Stimulated activated CD8-positive, alpha-beta memory T cell treated with anti-CD3 and anti-CD28 coated beads, Interleukin-7, amount 100 ng/mL, for 48 hours (primary cell): ENCODE data around the gene TMEM8B.
A peak's percentile ranks its signal among the peaks of the same experiment; 100 is the strongest.
"Not testable (repeated sequence)": the region's sequence is repeated elsewhere in the genome, so short reads cannot be mapped to it uniquely, and the experiment has no call there.

ENCODE experiments used
- DNase-seq, 2 donors: peaks; one replicate each; pipeline ENCODE4 v3.0.0-alpha.2; 2020; ENCODE audit warnings: low read depth in 1 of 2; ENCODE audit errors: extremely low read depth in 1 of 2

Gene TMEM8B

GRCh38 chr9:35861161-35861897, 32.3 kb downstream of the TMEM8B start:
- DNase-seq, result no peak

DNA sequence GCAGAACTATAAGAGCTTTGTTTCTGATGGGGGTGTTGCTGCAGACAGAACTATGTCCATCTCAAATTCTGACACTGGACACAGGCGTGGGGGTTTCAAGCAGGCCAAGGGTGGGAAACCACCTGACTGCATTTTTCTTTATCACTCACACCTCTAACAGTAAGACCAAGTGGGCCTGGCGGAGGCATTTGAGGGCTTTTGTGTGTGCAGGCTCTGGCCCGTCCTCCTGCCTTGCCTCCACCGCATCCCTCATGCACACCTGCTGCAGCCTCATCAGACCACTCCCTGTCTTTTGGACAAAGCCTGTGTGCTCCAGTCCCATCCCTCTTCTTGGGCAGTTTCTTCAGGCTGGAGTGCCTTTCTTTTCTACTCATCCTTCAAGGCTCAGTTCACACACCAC, 33.3 kb downstream of the TMEM8B start:
- no peak for DNase-seq

GRCh38 chr9:35863583-35863982, 34.6 kb downstream of the TMEM8B start:
- no peak for DNase-seq

DNA sequence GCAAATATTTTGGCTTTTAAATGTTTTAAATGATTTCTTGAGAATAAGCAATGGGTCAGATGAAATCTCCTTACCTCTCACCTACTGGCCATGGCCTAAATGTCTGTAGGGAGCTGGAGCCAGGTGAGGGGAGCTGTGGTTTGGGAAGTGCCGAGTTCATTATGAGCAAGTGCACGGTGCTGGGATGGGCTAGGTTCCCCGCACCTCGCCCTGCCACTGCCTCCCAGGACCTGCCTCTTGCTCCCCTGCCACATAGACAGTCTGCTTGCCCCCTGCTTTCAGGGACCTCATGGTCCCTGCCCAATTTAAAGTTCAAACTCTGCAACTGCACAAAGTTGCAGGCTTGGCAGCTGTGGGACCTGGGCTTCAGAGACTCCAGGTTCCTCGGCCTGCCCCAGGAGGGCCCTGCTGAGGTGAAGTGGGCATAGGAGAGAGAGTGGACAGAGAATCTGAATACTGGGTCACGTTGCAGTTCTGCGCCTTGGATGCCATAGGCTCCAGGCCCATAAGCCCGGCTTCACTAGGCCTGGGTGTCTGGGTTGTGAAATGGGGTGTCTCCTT, 35.7 kb downstream of the TMEM8B start:
- DNase-seq, result no peak

- no peak for DNase-seq
Observed at GRCh38 chr9:35867538-35867937, 38.5 kb downstream of the TMEM8B start.

DNA sequence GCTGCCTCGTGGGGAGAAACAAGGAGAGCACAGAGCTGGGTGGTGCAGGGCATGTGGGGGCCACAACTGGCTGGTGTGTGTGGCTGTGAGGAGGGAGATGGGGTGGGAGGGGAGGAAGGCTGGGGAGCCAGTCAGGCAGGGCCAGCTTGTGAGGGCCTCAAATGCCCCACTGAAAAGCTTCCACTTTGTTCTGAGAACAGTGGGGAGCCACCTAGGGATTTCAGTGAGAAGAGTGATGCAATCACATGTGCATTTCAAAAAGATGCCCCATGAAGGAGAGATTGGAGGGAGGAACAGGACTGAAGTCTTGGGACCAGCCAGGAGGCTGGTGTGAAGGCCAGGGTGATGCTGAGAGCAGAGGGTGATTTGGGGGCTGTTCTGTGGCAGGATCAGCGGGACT, 39.9 kb downstream of the TMEM8B start:
- DNase-seq, result no peak

GRCh38 chr9:35869621-35870216, 40.7 kb downstream of the TMEM8B start:
- DNase-seq, result no peak

DNA sequence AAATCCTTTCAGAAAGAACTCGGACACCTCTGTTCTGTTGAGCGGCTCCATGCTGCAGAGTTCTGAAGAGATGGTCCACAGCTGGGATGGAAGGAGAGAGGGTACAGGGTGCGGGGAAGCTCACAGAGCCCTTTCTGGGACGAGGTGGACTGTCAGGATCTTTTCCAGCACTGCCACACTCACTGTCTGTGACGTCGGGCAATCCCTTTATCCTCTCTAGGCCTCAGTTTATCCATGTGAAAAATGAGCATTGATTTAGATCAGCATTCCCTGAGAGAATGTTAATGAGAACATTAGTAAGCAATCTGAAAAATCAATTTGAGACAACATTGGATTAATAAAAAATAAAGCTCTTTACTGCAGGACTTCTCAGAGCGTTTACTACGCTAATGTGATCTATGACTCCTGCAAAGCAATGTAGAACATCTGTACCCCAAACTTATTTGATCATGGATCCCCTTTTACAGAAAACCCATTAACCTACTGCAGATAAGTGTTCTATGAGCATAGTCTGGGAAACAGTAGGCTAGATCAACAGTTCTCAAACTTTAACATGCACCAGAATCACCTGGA, 41.4 kb downstream of the TMEM8B start, which contains the start of gene OR13J1:
TSS of gene OR13J1 (minus strand) at position 51 of the 573 bp plus-strand sequence. CDS start at position 51, 0 bp downstream.
- DNase-seq, result no peak

- no peak for DNase-seq
Observed at GRCh38 chr9:35871545-35871944, 42.5 kb downstream of the TMEM8B start.

DNA sequence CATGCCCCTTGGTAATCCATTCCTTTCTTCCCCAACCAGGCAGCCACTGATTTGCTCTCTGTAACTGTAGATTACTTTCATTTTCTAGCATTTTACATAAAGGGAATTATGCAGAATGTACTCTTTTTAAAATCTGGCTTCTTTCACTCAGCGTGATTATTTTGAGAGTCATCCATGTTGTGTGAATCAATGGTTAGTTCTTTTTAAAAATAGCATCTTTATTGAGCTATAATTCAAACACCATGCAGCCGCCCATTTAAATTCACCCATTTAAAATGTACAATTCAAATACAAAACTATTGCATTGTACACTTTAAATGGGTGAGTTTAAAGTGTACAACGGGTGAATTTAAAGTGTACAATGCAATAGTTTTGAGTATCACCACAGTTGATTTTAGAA, 43.5 kb downstream of the TMEM8B start:
- DNase-seq, result no peak

GRCh38 chr9:35882263-35882848, 53.3 kb downstream of the TMEM8B start:
- peak; percentile 41 to 57 for DNase-seq

- no peak for DNase-seq
Observed at GRCh38 chr9:35882996-35883395, 54.0 kb downstream of the TMEM8B start.

DNA sequence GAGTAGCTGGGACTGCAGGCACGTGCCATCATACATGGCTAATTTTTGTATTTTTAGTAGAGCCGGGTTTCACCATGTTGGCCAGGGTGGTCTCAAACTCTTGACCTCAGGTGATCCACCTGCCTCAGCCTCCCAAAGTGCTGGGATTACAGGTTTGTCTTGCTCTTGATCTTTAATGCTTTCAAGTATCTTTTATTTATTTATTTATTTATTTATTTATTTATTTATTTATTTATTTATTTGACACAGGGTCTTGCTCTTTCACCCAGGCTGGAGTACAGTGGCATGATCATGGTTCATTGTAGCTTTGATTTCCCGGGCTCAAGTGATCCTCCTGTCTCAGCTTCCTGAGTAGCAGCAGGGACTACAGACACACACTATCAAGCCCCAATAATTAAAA, 55.9 kb downstream of the TMEM8B start:
- DNase-seq, result not testable (repeated sequence)

DNA sequence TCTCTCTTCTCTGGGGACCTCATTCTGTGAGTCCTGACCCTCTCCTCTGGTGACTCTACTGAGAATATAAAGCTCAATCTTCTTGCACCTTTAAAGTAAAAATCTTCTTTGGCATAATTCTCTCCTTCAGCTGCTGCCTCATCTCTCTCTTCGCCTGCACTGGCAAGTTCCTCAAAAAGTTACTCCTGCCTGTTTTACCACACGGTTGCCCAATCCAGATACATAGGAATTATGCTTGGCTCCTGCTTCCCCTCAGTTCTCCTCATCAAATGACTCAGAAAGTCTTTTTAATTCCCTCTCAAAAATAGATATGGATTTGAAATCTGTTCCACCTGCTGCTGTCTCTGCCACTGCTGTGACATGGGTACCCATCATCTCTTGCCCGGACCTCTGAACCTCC, 62.6 kb downstream of the TMEM8B start:
- DNase-seq, result no peak

DNA sequence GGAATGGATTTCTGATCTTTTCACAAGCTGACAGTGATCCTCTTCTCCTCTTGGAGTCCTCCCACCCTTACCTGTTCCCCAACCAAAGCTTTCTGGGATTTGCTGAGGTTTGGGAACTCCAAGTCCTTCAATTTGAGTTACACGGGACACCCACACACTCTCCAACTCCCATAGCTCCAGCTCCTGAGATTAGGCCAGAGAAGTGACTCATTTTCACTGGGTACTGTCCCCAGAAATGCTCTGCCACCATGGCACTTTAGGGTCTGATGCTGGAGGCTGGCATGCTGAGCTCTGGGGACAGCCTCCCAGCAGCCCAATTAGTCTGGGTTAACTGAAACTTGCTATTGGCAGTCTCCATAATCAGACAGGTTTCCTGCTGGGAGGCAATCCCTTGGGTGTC, 63.0 kb downstream of the TMEM8B start:
- DNase-seq, result no peak

GRCh38 chr9:35896570-35896969, 67.5 kb downstream of the TMEM8B start:
- DNase-seq, result no peak

DNA sequence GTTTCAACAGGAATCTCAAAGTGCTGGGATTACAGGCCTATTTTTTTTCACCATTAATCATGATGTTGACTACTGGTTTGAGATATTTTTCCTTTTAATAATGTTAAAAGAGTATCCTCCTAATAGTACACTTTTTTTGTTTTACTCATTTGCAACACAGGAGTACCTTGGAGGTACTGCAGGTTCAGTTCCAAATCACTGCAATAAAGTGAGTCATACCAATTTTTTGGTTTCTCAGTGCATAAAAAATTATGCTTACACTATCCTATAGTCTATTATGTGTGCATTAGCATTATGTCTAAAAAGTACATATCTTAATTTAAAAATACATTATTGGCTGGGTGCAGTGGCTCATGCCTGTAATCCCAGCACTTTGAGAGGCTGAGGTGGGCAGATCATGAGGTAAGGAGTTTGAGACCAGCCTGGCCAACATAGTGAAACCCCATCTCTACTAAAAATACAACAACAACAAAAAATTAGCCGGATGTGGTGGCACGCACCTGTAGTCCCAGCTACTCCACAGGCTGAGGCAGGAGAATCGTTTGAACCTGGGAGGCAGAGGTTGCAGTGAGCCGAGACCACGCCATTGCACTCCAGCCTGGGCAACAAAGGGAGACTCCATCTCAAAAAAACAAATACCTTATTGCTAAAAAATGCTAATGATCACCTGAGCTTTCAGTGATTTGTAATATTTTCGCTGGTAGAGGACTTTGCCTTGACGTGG, 68.5 kb downstream of the TMEM8B start:
- DNase-seq, result not testable (repeated sequence)

DNA sequence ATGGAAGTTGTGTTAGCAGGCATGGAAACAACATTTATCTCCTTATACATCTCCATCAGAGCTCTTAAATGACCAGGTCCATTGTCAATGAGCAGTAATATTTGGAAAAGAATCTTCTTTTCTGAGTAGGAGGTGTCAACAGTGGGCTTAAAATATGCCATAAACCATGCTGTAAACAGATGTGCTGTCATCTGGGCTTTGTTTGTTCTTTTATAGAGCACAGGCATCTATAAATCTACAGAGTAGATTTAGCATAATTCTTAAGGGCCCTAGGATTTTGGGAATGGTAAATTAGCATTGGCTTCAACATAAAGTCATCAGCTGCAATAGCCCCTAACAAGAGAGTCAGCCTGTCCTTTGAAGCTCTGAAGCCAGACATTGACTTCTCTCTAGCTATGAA, 69.3 kb downstream of the TMEM8B start:
- DNase-seq, result no peak

DNA sequence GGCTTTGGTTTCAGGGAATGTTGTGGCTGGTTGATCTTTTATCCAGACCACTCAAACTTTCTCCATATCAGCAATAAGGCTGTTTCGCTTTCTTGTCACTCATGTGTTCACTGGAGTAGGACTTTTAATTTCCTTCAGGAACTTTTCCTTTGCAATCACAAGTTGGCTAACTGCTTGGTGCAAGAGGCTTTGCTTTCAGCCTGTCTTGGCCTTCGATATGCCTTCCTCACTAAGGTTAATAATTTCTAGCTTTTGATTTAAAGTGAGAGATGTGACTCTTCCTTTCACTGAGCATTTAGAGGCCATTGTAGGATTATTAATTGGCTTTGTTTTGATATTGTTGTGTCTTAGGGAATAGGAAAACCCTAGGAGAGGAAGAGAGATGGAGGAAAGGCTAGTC, 70.0 kb downstream of the TMEM8B start:
- DNase-seq, result no peak

GRCh38 chr9:35903049-35903448, 74.0 kb downstream of the TMEM8B start:
- no peak for DNase-seq

DNA sequence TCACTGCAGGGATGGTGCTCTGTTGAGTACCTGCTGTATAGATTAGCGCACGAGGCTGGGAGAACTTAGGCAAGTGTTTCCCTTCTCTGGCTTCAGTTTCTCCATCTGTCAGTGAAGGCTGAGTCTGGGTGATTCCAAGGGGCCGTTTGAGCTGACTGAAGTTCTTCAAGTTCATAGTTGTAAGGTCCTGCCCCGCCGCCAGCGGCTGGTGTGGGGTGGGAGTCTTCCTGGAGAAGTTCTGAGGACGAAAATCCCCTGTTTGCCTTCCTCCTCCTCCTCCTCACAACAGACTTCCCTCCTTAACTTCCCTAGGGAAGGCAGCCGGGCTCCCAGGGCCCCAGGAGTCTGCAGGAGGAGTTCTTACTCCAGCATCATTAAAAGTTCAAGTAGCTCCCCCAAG, 75.3 kb downstream of the TMEM8B start:
- DNase-seq, result no peak
